Measurements from ENCODE around the gene PRM1. TPM values are rescaled to one million over a fixed set of nuclear protein-coding genes. Genes with fewer than 3 reads are reported as not detected.

Gene PRM1
- total and polyA plus RNA-seq, 2 of the 13 experiments (the other 11 are each of a cell fraction or from before 2014, with no cell fraction given), result not detected

GRCh38 chr16:11280616-11281522 is at the start of gene PRM1 (continued):
- TF ChIP-seq TBX2 (CRISPR knock-in tag; IDR thresholded peaks at IDR 0.05; ENCODE audit: borderline replicate concordance) (peak; percentile 6; the same call in 1 of the 2 replicates), IRF1 (CRISPR knock-in tag; IDR thresholded peaks at IDR 0.05; ENCODE audit: low read depth) (no peak), ZNF143 (CRISPR knock-in tag; IDR thresholded peaks at IDR 0.05) (0 out of 2 replicates have a peak, but pooled peaks have one; percentile 8), AHR (CRISPR knock-in tag; IDR thresholded peaks at IDR 0.05) (no peak), ZFP36L2 (CRISPR knock-in tag; IDR thresholded peaks at IDR 0.05) (no peak), CSRNP2 (CRISPR knock-in tag; conservative IDR thresholded peaks at IDR 0.05; ENCODE audit: low read depth) (no peak), ZNF326 (CRISPR knock-in tag; IDR thresholded peaks at IDR 0.05; ENCODE audit: borderline replicate concordance) (no peak), HMGXB3 (CRISPR knock-in tag; IDR thresholded peaks at IDR 0.05; ENCODE audit: borderline replicate concordance) (no peak), HNF4A (CRISPR knock-in tag; IDR thresholded peaks at IDR 0.05) (no peak), MAF1 (CRISPR knock-in tag; IDR thresholded peaks at IDR 0.05; ENCODE audit: borderline replicate concordance) (no peak), MXD4 (CRISPR knock-in tag; IDR thresholded peaks at IDR 0.05) (no peak), ZNF496 (CRISPR knock-in tag; IDR thresholded peaks at IDR 0.05; ENCODE audit: insufficient replicate concordance) (no peak), ZNF253 (CRISPR knock-in tag; IDR thresholded peaks at IDR 0.05; ENCODE audit: borderline replicate concordance) (no peak), ZNF800 (CRISPR knock-in tag; IDR thresholded peaks at IDR 0.05) (no peak), KLF12 (CRISPR knock-in tag; IDR thresholded peaks at IDR 0.05; ENCODE audit: borderline replicate concordance) (no peak), ZNF468 (CRISPR knock-in tag; IDR thresholded peaks at IDR 0.05) (no peak)
